Tibial artery (tissue), 4 donors: Measurements from ENCODE around the gene CTSS.

Experiments
- DNase-seq, 2 donors: peaks; one replicate each; pipeline ENCODE4 v3.0.0-alpha.2; 2019
- H3K27ac ChIP-seq, 2 donors: fragments of 200-600 bp; sonication (generic) in 1 of 2; 1 replicate in 1 of 2; 2 replicates in 1 of 2; pipeline ENCODE4 v1.5.1; 2018 to 2019; ENCODE audit warnings: mild to moderate bottlenecking in 1 of 2
- H3K27me3 ChIP-seq, 2 donors: fragments of 200-600 bp; sonication (generic) in 1 of 2; one replicate each; pipeline versions ENCODE4 v1.5.1 to v1.6.0; 2016 to 2019
- H3K36me3 ChIP-seq, 3 donors: fragments of 200-600 bp; sonication (generic) in 2 of 3; one replicate each; pipeline ENCODE4 v1.5.1; 2016 to 2019; ENCODE audit warnings: mild to moderate bottlenecking in 2 of 3
- H3K4me1 ChIP-seq, 4 donors: fragments of 200-600 bp; sonication (generic) in 2 of 4; 1 replicate in 3 of 4; 2 replicates in 1 of 4; pipeline ENCODE4 v1.5.1; 2016 to 2019
- H3K4me3 ChIP-seq, 2 donors: fragments of 200-600 bp; sonication (generic) in 1 of 2; 1 replicate in 1 of 2; 2 replicates in 1 of 2; pipeline ENCODE4 v1.5.1; 2018 to 2019; ENCODE audit warnings: mild to moderate bottlenecking in 2 of 2
- H3K9me3 ChIP-seq, 3 donors: fragments of 200-600 bp; sonication (generic) in 1 of 3; one replicate each; pipeline ENCODE4 v1.5.1; 2016 to 2019
- intact Hi-C: fragments of 100-400 bp; cut with DNase I; formaldehyde crosslinking; loops from one replicate; pipeline ENCODE4 v1.15.0; 2023; ENCODE audit warnings: low total_unique reads
- TF ChIP-seq, protein P1 (sequence below), 2 experiments: fragments of 200-600 bp in 1 of 2; fragments of 450-650 bp in 1 of 2; IDR thresholded peaks; one replicate each; pipeline ENCODE4 v1.5.1; 2017 to 2019; ENCODE audit warnings: antibody characterized with exemption in 2 of 2, mild to moderate bottlenecking in 1 of 2, moderate library complexity in 1 of 2

CTSS gene

DNA sequence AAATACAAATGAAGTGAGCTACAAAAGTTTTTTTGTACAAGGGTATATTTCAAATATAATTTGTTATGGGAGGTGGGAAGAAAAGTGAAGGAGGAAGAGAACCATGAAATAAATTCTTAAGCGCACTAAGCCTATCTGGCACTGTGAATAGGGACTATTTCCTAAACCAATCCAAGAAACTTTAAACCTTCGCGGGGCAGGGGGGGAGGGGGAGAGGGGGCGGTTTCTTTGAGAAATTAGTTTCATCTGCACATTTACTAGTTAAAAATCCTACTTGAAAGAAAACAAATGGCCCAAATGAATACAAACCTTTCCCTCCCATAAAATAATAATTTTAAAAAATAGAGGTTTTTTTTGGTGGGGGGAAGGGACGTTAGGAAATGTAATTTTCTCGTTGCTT lies 69.0 kb downstream of the CTSS start:
- peak overlapping the region; percentile 70 to 72 for H3K4me3 ChIP-seq
- intact Hi-C loops: no loop called here
- TF ChIP-seq, protein P1, sequence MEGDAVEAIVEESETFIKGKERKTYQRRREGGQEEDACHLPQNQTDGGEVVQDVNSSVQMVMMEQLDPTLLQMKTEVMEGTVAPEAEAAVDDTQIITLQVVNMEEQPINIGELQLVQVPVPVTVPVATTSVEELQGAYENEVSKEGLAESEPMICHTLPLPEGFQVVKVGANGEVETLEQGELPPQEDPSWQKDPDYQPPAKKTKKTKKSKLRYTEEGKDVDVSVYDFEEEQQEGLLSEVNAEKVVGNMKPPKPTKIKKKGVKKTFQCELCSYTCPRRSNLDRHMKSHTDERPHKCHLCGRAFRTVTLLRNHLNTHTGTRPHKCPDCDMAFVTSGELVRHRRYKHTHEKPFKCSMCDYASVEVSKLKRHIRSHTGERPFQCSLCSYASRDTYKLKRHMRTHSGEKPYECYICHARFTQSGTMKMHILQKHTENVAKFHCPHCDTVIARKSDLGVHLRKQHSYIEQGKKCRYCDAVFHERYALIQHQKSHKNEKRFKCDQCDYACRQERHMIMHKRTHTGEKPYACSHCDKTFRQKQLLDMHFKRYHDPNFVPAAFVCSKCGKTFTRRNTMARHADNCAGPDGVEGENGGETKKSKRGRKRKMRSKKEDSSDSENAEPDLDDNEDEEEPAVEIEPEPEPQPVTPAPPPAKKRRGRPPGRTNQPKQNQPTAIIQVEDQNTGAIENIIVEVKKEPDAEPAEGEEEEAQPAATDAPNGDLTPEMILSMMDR (IDR thresholded peaks at IDR 0.05): no peak
- peaks cover 0 to 17% (median 9%) of the 10 kb centered on the region in 4 donors for H3K4me1 ChIP-seq
- peaks cover 17 to 30% (median 22%) of the 10 kb centered on the region in 3 donors for H3K36me3 ChIP-seq
- no peaks in the 10 kb centered on the region for H3K27me3 ChIP-seq
- no peaks in the 10 kb centered on the region for H3K9me3 ChIP-seq
- no peak for DNase-seq
- H3K27ac ChIP-seq: peak overlapping the region; percentile 76 to 80

GRCh38 chr1:150696162-150696561 lies 69.4 kb downstream of the CTSS start:
- Histone ChIP-seq H3K9me3 (no peaks in the 10 kb centered on the region), H3K27ac (peak overlapping the region; percentile 76 to 80), H3K27me3 (no peaks in the 10 kb centered on the region), H3K4me1 (peaks cover 0 to 17% (median 9%) of the 10 kb centered on the region in 4 donors), H3K4me3 (peak overlapping the region; percentile 70 to 72), H3K36me3 (peaks cover 18 to 30% (median 22%) of the 10 kb centered on the region in 3 donors)
- intact Hi-C loops: no loop called here
- TF ChIP-seq, protein P1 (IDR thresholded peaks at IDR 0.05): no peak
- DNase-seq: no peak

GRCh38 chr1:150695561-150695960 lies 70.0 kb downstream of the CTSS start:
- Histone ChIP-seq H3K36me3 (peaks cover 21 to 30% (median 22%) of the 10 kb centered on the region in 3 donors), H3K4me1 (peaks cover 0 to 17% (median 9%) of the 10 kb centered on the region in 4 donors), H3K27ac (no peak overlapping the region), H3K9me3 (no peaks in the 10 kb centered on the region), H3K27me3 (no peaks in the 10 kb centered on the region), H3K4me3 (peak overlapping the region in 1 of 2 donors; percentile 70)
- TF ChIP-seq, protein P1 (IDR thresholded peaks at IDR 0.05): no peak
- no peak for DNase-seq
- intact Hi-C loops: no loop called here

- peaks cover 0 to 25% (median 9%) of the 10 kb centered on the region in 4 donors for H3K4me1 ChIP-seq
- no peak for DNase-seq
- intact Hi-C loops: no loop called here
- no peaks in the 10 kb centered on the region for H3K27me3 ChIP-seq
- TF ChIP-seq, protein P1 (IDR thresholded peaks at IDR 0.05): no peak
- H3K36me3 ChIP-seq: peaks cover 22 to 48% (median 26%) of the 10 kb centered on the region in 3 donors
- no peak overlapping the region for H3K4me3 ChIP-seq
- H3K27ac ChIP-seq: no peak overlapping the region
- no peaks in the 10 kb centered on the region for H3K9me3 ChIP-seq
Measured at GRCh38 chr1:150692720-150693119, 72.9 kb downstream of the CTSS start.

- intact Hi-C loops: no loop called here
Measured at GRCh38 chr1:150688763-150689162, 76.8 kb downstream of the CTSS start.

More at GRCh38 chr1:150688763-150689162, 76.8 kb downstream of the CTSS start:
- Histone ChIP-seq H3K4me3 (no peak overlapping the region), H3K27me3 (no peaks in the 10 kb centered on the region), H3K9me3 (no peaks in the 10 kb centered on the region), H3K36me3 (peaks cover 13 to 57% (median 20%) of the 10 kb centered on the region in 3 donors), H3K4me1 (peaks cover 0 to 10% (median 0%) of the 10 kb centered on the region in 4 donors), H3K27ac (no peak overlapping the region)
- TF ChIP-seq, protein P1 (IDR thresholded peaks at IDR 0.05): no peak
- DNase-seq: no peak
